HepG2 (cell line): ENCODE measurements around the gene REP15. TPM values are rescaled to one million over a fixed set of nuclear protein-coding genes. Genes with fewer than 3 reads are reported as not detected.

Source experiments
- HDAC1 ChIP-seq: sonication (generic); formaldehyde crosslinking; IDR thresholded peaks from 2 replicates; pipeline ENCODE4 v1.5.1; 2020; ENCODE audit warnings: mild to moderate bottlenecking, missing genetic modification reagents
- NCOR1 ChIP-seq: fragments of 200-600 bp; sonication (generic); IDR thresholded peaks from 2 replicates; pipeline ENCODE4 v1.7.0; 2017; ENCODE audit warnings: antibody characterized with exemption, low read length, borderline replicate concordance
- TBX2 ChIP-seq: sonication (generic); formaldehyde crosslinking; IDR thresholded peaks from 2 replicates; pipeline ENCODE4 v1.5.0; 2020; ENCODE audit warnings: missing genetic modification reagents, mild to moderate bottlenecking, borderline replicate concordance
- ZNF264 ChIP-seq: sonication (generic); formaldehyde crosslinking; IDR thresholded peaks from 2 replicates; pipeline ENCODE4 v1.4.0; 2020; ENCODE audit warnings: missing genetic modification reagents
- ZNF441 ChIP-seq: sonication (generic); formaldehyde crosslinking; IDR thresholded peaks from 2 replicates; pipeline ENCODE4 v1.7.0; 2021; ENCODE audit warnings: missing genetic modification reagents, borderline replicate concordance
- ZNF598 ChIP-seq: sonication (generic); formaldehyde crosslinking; IDR thresholded peaks from 2 replicates; pipeline ENCODE4 v1.5.1; 2020; ENCODE audit warnings: mild to moderate bottlenecking, missing genetic modification reagents, borderline replicate concordance
- ZNF777 ChIP-seq: sonication (generic); formaldehyde crosslinking; IDR thresholded peaks from 2 replicates; pipeline ENCODE4 v1.4.0; 2020; ENCODE audit warnings: missing genetic modification reagents
- ZNF816 ChIP-seq: sonication (generic); formaldehyde crosslinking; IDR thresholded peaks from 2 replicates; pipeline ENCODE4 v1.8.0; 2022; ENCODE audit warnings: missing genetic modification reagents, mild to moderate bottlenecking, borderline replicate concordance
- ZNF883 ChIP-seq: sonication (generic); formaldehyde crosslinking; IDR thresholded peaks from 2 replicates; pipeline ENCODE4 v1.5.1; 2020; ENCODE audit warnings: mild to moderate bottlenecking, missing genetic modification reagents; ENCODE audit errors: not compliant biosample characterization
- polyA plus RNA-seq, 8 experiments: library from polyadenylated mRNA; depleted of rRNA in 3 of 8; stranded (reverse) in 7 of 8; unstranded in 1 of 8; fragments of >200 nt; fragmentation: Illumina TruSeq in 4 of 8; extraction: Trizol in 4 of 8; gene quantifications; 2 replicates each; pipeline versions ENCODE4 v1.2.1 to v1.2.3, GENCODE V29; 2011 to 2016; ENCODE audit warnings: low read depth in 4 of 8, missing spikeins in 1 of 8, mixed read lengths in 1 of 8; ENCODE audit not compliant: insufficient read depth in 1 of 8
- total RNA-seq, 5 experiments: library from RNA; depleted of rRNA; stranded (reverse); fragments of >200 nt; fragmentation: Illumina TruSeq; extraction: Trizol; gene quantifications; 2 replicates each; pipeline ENCODE4 v1.2.3, GENCODE V29; 2016; ENCODE audit warnings: low read depth in 1 of 5
- TF ChIP-seq, protein P1 (sequence below), 2 experiments: fragments of 450-650 bp in 1 of 2; sonication (generic) in 1 of 2; formaldehyde crosslinking in 1 of 2; IDR thresholded peaks; 2 replicates each; pipeline versions ENCODE4 v1.6.1 to v1.8.0; 2016 to 2022; ENCODE audit warnings: antibody characterized with exemption in 1 of 2, mild to moderate bottlenecking in 1 of 2, missing genetic modification reagents in 1 of 2
- TF ChIP-seq, protein P2 (sequence below): sonication (generic); formaldehyde crosslinking; IDR thresholded peaks from 2 replicates; pipeline ENCODE4 v1.4.0; 2020; ENCODE audit warnings: missing genetic modification reagents
- TF ChIP-seq, protein P3 (sequence below): sonication (generic); formaldehyde crosslinking; IDR thresholded peaks from 2 replicates; pipeline ENCODE4 v1.4.0; 2020; ENCODE audit warnings: missing genetic modification reagents
- TF ChIP-seq, protein P4 (sequence below): sonication (generic); formaldehyde crosslinking; IDR thresholded peaks from 2 replicates; pipeline ENCODE4 v1.5.0; 2020; ENCODE audit warnings: mild to moderate bottlenecking, missing genetic modification reagents, moderate library complexity

The REP15 gene
- total and polyA plus RNA-seq, 2 of the 13 experiments (the other 11 are each of a cell fraction or from before 2014, with no cell fraction given), result 0.12 to 0.64 TPM

DNA sequence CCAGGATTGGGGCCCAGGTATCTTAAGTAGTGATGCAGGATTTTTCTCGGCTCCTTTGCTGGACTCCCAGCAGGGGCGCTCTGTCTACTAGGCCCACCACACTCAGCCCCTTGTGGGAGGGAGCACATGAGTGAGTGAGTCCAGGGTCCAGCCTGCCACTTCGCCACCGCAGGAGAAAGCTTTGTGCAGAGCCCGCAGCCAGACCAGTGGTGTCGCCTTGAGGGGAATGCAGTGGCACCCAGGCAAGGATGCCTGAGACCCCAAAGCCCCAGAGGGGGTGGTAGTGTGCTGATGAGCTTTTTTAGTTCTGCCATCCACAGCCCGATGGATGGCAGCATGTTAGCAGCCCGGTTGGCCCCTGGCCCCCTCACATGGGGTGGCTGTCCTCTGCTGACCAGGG is 9.0 kb downstream of the REP15 start (continued):
- TF ChIP-seq, protein P1, sequence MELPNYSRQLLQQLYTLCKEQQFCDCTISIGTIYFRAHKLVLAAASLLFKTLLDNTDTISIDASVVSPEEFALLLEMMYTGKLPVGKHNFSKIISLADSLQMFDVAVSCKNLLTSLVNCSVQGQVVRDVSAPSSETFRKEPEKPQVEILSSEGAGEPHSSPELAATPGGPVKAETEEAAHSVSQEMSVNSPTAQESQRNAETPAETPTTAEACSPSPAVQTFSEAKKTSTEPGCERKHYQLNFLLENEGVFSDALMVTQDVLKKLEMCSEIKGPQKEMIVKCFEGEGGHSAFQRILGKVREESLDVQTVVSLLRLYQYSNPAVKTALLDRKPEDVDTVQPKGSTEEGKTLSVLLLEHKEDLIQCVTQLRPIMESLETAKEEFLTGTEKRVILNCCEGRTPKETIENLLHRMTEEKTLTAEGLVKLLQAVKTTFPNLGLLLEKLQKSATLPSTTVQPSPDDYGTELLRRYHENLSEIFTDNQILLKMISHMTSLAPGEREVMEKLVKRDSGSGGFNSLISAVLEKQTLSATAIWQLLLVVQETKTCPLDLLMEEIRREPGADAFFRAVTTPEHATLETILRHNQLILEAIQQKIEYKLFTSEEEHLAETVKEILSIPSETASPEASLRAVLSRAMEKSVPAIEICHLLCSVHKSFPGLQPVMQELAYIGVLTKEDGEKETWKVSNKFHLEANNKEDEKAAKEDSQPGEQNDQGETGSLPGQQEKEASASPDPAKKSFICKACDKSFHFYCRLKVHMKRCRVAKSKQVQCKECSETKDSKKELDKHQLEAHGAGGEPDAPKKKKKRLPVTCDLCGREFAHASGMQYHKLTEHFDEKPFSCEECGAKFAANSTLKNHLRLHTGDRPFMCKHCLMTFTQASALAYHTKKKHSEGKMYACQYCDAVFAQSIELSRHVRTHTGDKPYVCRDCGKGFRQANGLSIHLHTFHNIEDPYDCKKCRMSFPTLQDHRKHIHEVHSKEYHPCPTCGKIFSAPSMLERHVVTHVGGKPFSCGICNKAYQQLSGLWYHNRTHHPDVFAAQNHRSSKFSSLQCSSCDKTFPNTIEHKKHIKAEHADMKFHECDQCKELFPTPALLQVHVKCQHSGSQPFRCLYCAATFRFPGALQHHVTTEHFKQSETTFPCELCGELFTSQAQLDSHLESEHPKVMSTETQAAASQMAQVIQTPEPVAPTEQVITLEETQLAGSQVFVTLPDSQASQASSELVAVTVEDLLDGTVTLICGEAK (IDR thresholded peaks at IDR 0.05), result no peak
- TF ChIP-seq, protein P1 (CRISPR knock-in tag; IDR thresholded peaks at IDR 0.05), result peak; percentile 48; the same call in 1 of the 2 replicates
- TF ChIP-seq NCOR1 (peak; percentile 41; the same call in 1 of the 2 replicates), ZNF441 (CRISPR knock-in tag) (0 out of 2 replicates have a peak, but pooled peaks have one; percentile 35), HDAC1 (CRISPR knock-in tag) (peak; percentile 48; the same call in 1 of the 2 replicates), ZNF883 (CRISPR knock-in tag) (peak; percentile 52), TBX2 (CRISPR knock-in tag) (peak; percentile 14; the same call in 1 of the 2 replicates), ZNF816 (CRISPR knock-in tag) (no peak), ZNF598 (CRISPR knock-in tag) (peak; percentile 85; the same call in 1 of the 2 replicates), ZNF777 (CRISPR knock-in tag) (no peak), ZNF264 (CRISPR knock-in tag) (0 out of 2 replicates have a peak, but pooled peaks have one; percentile 16)
- TF ChIP-seq, protein P2, sequence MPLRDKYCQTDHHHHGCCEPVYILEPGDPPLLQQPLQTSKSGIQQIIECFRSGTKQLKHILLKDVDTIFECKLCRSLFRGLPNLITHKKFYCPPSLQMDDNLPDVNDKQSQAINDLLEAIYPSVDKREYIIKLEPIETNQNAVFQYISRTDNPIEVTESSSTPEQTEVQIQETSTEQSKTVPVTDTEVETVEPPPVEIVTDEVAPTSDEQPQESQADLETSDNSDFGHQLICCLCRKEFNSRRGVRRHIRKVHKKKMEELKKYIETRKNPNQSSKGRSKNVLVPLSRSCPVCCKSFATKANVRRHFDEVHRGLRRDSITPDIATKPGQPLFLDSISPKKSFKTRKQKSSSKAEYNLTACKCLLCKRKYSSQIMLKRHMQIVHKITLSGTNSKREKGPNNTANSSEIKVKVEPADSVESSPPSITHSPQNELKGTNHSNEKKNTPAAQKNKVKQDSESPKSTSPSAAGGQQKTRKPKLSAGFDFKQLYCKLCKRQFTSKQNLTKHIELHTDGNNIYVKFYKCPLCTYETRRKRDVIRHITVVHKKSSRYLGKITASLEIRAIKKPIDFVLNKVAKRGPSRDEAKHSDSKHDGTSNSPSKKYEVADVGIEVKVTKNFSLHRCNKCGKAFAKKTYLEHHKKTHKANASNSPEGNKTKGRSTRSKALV (CRISPR knock-in tag), result 0 out of 2 replicates have a peak, but pooled peaks have one; percentile 40
- TF ChIP-seq, protein P3, sequence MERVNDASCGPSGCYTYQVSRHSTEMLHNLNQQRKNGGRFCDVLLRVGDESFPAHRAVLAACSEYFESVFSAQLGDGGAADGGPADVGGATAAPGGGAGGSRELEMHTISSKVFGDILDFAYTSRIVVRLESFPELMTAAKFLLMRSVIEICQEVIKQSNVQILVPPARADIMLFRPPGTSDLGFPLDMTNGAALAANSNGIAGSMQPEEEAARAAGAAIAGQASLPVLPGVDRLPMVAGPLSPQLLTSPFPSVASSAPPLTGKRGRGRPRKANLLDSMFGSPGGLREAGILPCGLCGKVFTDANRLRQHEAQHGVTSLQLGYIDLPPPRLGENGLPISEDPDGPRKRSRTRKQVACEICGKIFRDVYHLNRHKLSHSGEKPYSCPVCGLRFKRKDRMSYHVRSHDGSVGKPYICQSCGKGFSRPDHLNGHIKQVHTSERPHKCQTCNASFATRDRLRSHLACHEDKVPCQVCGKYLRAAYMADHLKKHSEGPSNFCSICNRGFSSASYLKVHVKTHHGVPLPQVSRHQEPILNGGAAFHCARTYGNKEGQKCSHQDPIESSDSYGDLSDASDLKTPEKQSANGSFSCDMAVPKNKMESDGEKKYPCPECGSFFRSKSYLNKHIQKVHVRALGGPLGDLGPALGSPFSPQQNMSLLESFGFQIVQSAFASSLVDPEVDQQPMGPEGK (CRISPR knock-in tag), result peak; percentile 30; the same call in 1 of the 2 replicates
- TF ChIP-seq, protein P4, sequence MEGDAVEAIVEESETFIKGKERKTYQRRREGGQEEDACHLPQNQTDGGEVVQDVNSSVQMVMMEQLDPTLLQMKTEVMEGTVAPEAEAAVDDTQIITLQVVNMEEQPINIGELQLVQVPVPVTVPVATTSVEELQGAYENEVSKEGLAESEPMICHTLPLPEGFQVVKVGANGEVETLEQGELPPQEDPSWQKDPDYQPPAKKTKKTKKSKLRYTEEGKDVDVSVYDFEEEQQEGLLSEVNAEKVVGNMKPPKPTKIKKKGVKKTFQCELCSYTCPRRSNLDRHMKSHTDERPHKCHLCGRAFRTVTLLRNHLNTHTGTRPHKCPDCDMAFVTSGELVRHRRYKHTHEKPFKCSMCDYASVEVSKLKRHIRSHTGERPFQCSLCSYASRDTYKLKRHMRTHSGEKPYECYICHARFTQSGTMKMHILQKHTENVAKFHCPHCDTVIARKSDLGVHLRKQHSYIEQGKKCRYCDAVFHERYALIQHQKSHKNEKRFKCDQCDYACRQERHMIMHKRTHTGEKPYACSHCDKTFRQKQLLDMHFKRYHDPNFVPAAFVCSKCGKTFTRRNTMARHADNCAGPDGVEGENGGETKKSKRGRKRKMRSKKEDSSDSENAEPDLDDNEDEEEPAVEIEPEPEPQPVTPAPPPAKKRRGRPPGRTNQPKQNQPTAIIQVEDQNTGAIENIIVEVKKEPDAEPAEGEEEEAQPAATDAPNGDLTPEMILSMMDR (CRISPR knock-in tag), result peak; percentile 86
